OCI-LY3 (cell line): ENCODE measurements around the gene SERPIND1.

Experiments used
- H2AFZ ChIP-seq: fragments of 200-600, 300-600 bp; shearing (Covaris generic); 2 replicates; pipeline ENCODE4 v1.6.0; 2014; ENCODE audit warnings: antibody characterized with exemption, low read depth, low read length
- H3K27ac ChIP-seq: fragments of 200-600, 300-600 bp; sonication (generic); 2 replicates; pipeline ENCODE4 v1.5.1; 2014; ENCODE audit warnings: mild to moderate bottlenecking, low read length, moderate library complexity, mixed read lengths
- H3K27me3 ChIP-seq: fragments of 200-600, 300-600 bp; sonication (generic); 2 replicates; pipeline ENCODE4 v1.6.1; 2014; ENCODE audit warnings: low read depth, low read length, mixed read lengths
- H3K36me3 ChIP-seq: fragments of 200-600, 300-600 bp; sonication (generic); replicated peaks from 2 replicates; pipeline ENCODE3; 2014; ENCODE audit warnings: low read depth, low read length, mixed read lengths
- H3K4me1 ChIP-seq: fragments of 300-600, 200-600 bp; sonication (generic); 2 replicates; pipeline ENCODE4 v1.6.1; 2014; ENCODE audit warnings: low read length, mixed read lengths
- H3K4me2 ChIP-seq: fragments of 200-600, 300-600 bp; sonication (generic); 2 replicates; pipeline ENCODE4 v1.6.1; 2014; ENCODE audit warnings: low read length, mixed read lengths
- H3K4me3 ChIP-seq: fragments of 300-600, 200-600 bp; sonication (generic); 2 replicates; pipeline ENCODE4 v1.5.1; 2014; ENCODE audit warnings: antibody characterized with exemption, mild to moderate bottlenecking, low read length, moderate library complexity
- H3K79me2 ChIP-seq: fragments of 300-600, 200-600 bp; shearing (Covaris generic); 2 replicates; pipeline ENCODE4 v1.6.1; 2014; ENCODE audit warnings: mild to moderate bottlenecking, low read length, mixed read lengths
- H3K9ac ChIP-seq: fragments of 300-600, 200-600 bp; shearing (Covaris generic); 2 replicates; pipeline ENCODE4 v1.6.0; 2014; ENCODE audit warnings: mild to moderate bottlenecking, low read length, moderate library complexity
- H3K9me3 ChIP-seq: fragments of 200-600, 300-600 bp; shearing (Covaris generic); 2 replicates; pipeline ENCODE4 v1.6.1; 2014; ENCODE audit warnings: low read length, mixed read lengths; ENCODE audit not compliant: insufficient read depth
- H4K20me1 ChIP-seq: fragments of 200-600, 300-600 bp; sonication (generic); 2 replicates; pipeline ENCODE4 v1.6.1; 2016; ENCODE audit warnings: low read length, mixed read lengths; ENCODE audit not compliant: insufficient read depth
- CTCF ChIP-seq: fragments of 200-600, 300-600 bp; sonication (generic); IDR thresholded peaks from 2 replicates; pipeline ENCODE4 v1.5.1; 2014; ENCODE audit warnings: antibody characterized with exemption, low read length, low read depth
- EZH2phosphoT487 ChIP-seq: fragments of 200-600 bp; shearing (Covaris generic); IDR thresholded peaks from 2 replicates; pipeline ENCODE4 v1.6.1; 2018; ENCODE audit warnings: antibody characterized with exemption, mixed run types, low read depth

The SERPIND1 gene

GRCh38 chr22:20771918-20772625, 1.8 kb upstream of the SERPIND1 start:
- TF ChIP-seq EZH2phosphoT487 = no peak
- TF ChIP-seq CTCF = no peak
- no peak overlapping the region for H2AFZ ChIP-seq
- no peak overlapping the region for H3K4me3 ChIP-seq

GRCh38 chr22:20774882-20775281, 969 bp downstream of the SERPIND1 start:
- no peaks in the 10 kb centered on the region for H3K36me3 ChIP-seq
- H4K20me1 ChIP-seq = no peaks in the 10 kb centered on the region
- H3K4me3 ChIP-seq = no peak overlapping the region
- no peak overlapping the region for H3K4me2 ChIP-seq
- no peaks in the 10 kb centered on the region for H3K79me2 ChIP-seq
- no peaks in the 10 kb centered on the region for H3K27me3 ChIP-seq
- H3K27ac ChIP-seq = no peak overlapping the region
- H3K9me3 ChIP-seq = no peaks in the 10 kb centered on the region
- H3K4me1 ChIP-seq = no peaks in the 10 kb centered on the region
- H2AFZ ChIP-seq = no peak overlapping the region
- no peak for TF ChIP-seq EZH2phosphoT487
- no peak for TF ChIP-seq CTCF
- H3K9ac ChIP-seq = no peak overlapping the region

More at GRCh38 chr22:20771918-20772625, 1.8 kb upstream of the SERPIND1 start:
- no peaks in the 10 kb centered on the region for H3K9me3 ChIP-seq
- no peaks in the 10 kb centered on the region for H3K27me3 ChIP-seq
- H3K4me1 ChIP-seq = no peaks in the 10 kb centered on the region
- H3K9ac ChIP-seq = no peak overlapping the region
- no peak overlapping the region for H3K27ac ChIP-seq
- H3K4me2 ChIP-seq = no peak overlapping the region
- no peaks in the 10 kb centered on the region for H3K36me3 ChIP-seq
- no peaks in the 10 kb centered on the region for H4K20me1 ChIP-seq
- no peaks in the 10 kb centered on the region for H3K79me2 ChIP-seq

- H3K9ac ChIP-seq = no peak overlapping the region
- H2AFZ ChIP-seq = no peak overlapping the region
- TF ChIP-seq EZH2phosphoT487 (no peak), CTCF (no peak)
- H3K79me2 ChIP-seq = no peaks in the 10 kb centered on the region
- H3K27me3 ChIP-seq = no peaks in the 10 kb centered on the region
- H3K4me2 ChIP-seq = no peak overlapping the region
- H3K4me1 ChIP-seq = no peaks in the 10 kb centered on the region
- H4K20me1 ChIP-seq = no peaks in the 10 kb centered on the region
- no peaks in the 10 kb centered on the region for H3K9me3 ChIP-seq
- no peak overlapping the region for H3K4me3 ChIP-seq
- H3K27ac ChIP-seq = no peak overlapping the region
- H3K36me3 ChIP-seq = no peaks in the 10 kb centered on the region
These were observed 1.5 kb downstream of the SERPIND1 start for GRCh38 chr22:20775342-20775895.

GRCh38 chr22:20776624-20777405, 2.9 kb downstream of the SERPIND1 start:
- H3K4me3 ChIP-seq = no peak overlapping the region
- H3K9me3 ChIP-seq = no peaks in the 10 kb centered on the region
- no peak for TF ChIP-seq CTCF
- peaks cover 1% of the 10 kb centered on the region for H3K36me3 ChIP-seq
- H3K4me1 ChIP-seq = no peaks in the 10 kb centered on the region
- no peaks in the 10 kb centered on the region for H3K79me2 ChIP-seq
- H3K27ac ChIP-seq = no peak overlapping the region
- no peaks in the 10 kb centered on the region for H4K20me1 ChIP-seq
- H3K27me3 ChIP-seq = no peaks in the 10 kb centered on the region
- no peak overlapping the region for H3K9ac ChIP-seq
- no peak overlapping the region for H2AFZ ChIP-seq
- H3K4me2 ChIP-seq = no peak overlapping the region
